Immature natural killer cell (primary cell): Measurements from ENCODE around the gene DUSP6. TPM values are rescaled to one million over a fixed set of nuclear protein-coding genes. Genes with fewer than 3 reads are reported as not detected.

Source experiments
- DNase-seq, 3 donors: peaks; one replicate each; pipeline ENCODE4 v3.0.0; 2022; ENCODE audit warnings: mixed read lengths in 1 of 3
- H3K27ac Mint-ChIP-seq, 6 donors: one replicate each; pipeline ENCODE4 v1.8.0; 2020; ENCODE audit warnings: mixed read lengths in 6 of 6, mild to moderate bottlenecking in 5 of 6, inconsistent platforms in 4 of 6, moderate library complexity in 3 of 6
- H3K27me3 Mint-ChIP-seq, 3 donors: one replicate each; pipeline ENCODE4 v1.8.0; 2020 to 2021; ENCODE audit warnings: low read depth in 3 of 3, mild to moderate bottlenecking in 3 of 3, mixed read lengths in 3 of 3, moderate library complexity in 3 of 3, inconsistent platforms in 1 of 3
- H3K36me3 Mint-ChIP-seq, 3 donors: one replicate each; pipeline ENCODE4 v1.8.0; 2020; ENCODE audit warnings: mixed read lengths in 3 of 3, inconsistent platforms in 2 of 3, mild to moderate bottlenecking in 2 of 3
- H3K4me1 Mint-ChIP-seq, 2 donors: one replicate each; pipeline ENCODE4 v1.8.0; 2020; ENCODE audit warnings: inconsistent platforms in 2 of 2, mild to moderate bottlenecking in 2 of 2, mixed read lengths in 2 of 2, moderate library complexity in 1 of 2
- H3K4me3 Mint-ChIP-seq, 5 donors: one replicate each; pipeline ENCODE4 v1.8.0; 2020; ENCODE audit warnings: mild to moderate bottlenecking in 5 of 5, mixed read lengths in 5 of 5, inconsistent platforms in 3 of 5, moderate library complexity in 3 of 5
- H3K9me3 Mint-ChIP-seq, 6 donors: one replicate each; pipeline ENCODE4 v1.8.0; 2020; ENCODE audit warnings: mild to moderate bottlenecking in 6 of 6, mixed read lengths in 6 of 6, inconsistent platforms in 4 of 6, moderate library complexity in 3 of 6
- polyA plus RNA-seq, 3 donors: library from polyadenylated mRNA; unstranded; fragments of 300-500 nt; fragmentation: Illumina TruSeq; gene quantifications; one replicate each; pipeline ENCODE4 v1.2.3, GENCODE V29; 2021

Gene DUSP6
- polyA plus RNA-seq, 3 donors from 2014 or later, result 18.9 to 37.6 (median 27.1) TPM

DNA sequence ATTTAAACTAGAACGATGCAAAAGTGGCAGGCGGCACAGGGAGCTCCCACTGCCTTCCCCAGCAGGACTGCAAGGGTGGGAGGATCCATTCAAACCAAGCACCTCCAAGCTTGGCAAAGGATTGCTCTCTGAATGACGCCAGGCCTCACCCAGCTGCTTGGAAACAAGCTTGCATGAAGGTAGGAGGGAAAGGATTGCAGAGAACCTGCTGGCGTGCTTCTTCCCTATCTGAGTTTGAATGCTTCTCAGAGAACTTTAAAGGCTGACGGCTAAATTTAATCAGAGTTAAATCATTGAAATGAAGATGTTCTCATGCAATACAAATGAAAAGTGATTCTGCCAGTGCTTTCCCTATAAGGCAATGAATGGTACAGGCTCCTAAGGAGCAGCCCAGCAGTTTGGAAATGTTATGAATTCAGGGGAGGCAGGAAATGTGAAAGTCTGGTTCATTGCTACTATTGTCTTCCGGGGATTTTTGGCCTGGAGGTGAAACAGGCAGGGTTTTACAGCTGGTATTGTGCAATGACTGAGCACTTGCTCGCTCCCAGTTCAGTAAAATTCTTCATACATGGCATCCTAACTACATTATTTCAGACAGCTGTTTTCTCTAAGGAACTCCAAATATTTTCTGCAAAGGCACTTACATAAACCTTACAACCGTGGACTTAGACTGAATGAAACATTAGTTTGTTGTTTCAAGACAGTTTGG is 31.9 kb upstream of the DUSP6 start:
- Mint-ChIP-seq H3K27me3 (peaks cover 2 to 6% (median 3%) of the 10 kb centered on the region in 3 donors), H3K4me3 (no peak overlapping the region), H3K36me3 (no peaks in the 10 kb centered on the region), H3K9me3 (no peaks in the 10 kb centered on the region), H3K27ac (no peak overlapping the region), H3K4me1 (peaks cover 0 to 2% of the 10 kb centered on the region in 2 donors)
- DNase-seq, result no peak

DNA sequence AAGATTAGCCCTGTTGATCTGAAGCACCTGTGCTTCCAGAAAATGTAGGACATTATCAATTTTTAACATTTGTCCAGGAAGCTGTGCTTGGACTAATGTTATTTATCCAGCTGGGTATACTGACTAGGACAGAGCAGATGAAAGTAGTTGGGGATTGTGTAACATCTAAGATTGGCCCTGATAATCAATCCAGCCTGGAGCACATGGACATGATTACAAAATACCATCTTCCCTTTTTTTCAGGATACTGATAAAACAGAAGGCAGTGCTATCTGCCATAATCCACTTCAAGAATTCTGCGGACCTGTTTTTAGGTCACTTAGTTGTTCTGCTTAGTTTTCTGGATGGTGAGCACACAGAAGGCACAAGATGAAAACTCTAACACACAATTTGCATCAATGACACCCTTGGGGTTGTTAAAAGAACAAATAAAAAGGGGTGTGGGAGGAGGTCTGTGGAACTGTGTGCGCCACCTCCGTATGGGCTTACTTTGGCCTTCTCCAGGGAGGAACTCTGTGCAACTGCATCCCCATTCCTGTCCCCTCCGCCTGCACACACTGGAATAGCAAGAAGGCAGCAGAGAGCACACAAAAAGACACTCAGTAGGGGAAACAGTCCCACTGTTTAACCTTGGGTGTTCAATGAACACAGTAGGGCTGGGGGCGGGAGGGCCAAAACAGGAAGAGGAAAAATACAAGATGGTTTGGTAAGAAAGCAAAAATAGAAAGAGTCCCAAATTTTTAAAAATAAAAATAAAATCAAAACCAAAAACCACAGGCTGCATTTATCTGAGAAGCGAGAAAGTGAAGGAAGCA is 31.1 kb upstream of the DUSP6 start:
- peaks cover 0 to 2% of the 10 kb centered on the region in 2 donors for H3K4me1 Mint-ChIP-seq
- H3K36me3 Mint-ChIP-seq, result no peaks in the 10 kb centered on the region

DNA sequence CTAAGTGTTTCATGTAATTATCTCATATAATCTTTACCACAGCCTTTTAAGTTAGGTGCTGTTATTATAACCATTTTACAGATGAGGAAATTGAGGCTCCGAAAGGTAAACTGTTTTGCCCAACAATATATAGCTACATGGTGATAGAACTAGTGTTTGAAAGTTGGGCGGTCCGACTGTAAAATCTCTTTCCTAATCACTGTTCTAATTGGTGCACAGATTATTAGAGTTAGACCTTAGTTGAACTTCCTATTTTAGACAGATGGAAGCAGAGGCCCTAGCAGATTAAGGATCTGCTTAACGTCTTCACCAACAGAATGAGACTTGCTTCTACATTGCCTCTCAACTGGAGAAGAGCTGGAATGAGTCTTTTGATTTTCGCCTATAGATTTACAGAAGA is 30.0 kb upstream of the DUSP6 start:
- DNase-seq, result no peak
- Mint-ChIP-seq H3K36me3 (peaks cover 0 to 5% (median 0%) of the 10 kb centered on the region in 3 donors), H3K9me3 (no peaks in the 10 kb centered on the region), H3K27ac (no peak overlapping the region), H3K4me1 (peaks cover 0 to 2% of the 10 kb centered on the region in 2 donors), H3K4me3 (no peak overlapping the region), H3K27me3 (peaks cover 3 to 6% (median 5%) of the 10 kb centered on the region in 3 donors)

More for the DNA sequence above, 31.1 kb upstream of the DUSP6 start:
- DNase-seq, result no peak
- no peak overlapping the region for H3K27ac Mint-ChIP-seq
- peaks cover 2 to 6% (median 3%) of the 10 kb centered on the region in 3 donors for H3K27me3 Mint-ChIP-seq
- no peak overlapping the region for H3K4me3 Mint-ChIP-seq
- H3K9me3 Mint-ChIP-seq, result no peaks in the 10 kb centered on the region

DNA sequence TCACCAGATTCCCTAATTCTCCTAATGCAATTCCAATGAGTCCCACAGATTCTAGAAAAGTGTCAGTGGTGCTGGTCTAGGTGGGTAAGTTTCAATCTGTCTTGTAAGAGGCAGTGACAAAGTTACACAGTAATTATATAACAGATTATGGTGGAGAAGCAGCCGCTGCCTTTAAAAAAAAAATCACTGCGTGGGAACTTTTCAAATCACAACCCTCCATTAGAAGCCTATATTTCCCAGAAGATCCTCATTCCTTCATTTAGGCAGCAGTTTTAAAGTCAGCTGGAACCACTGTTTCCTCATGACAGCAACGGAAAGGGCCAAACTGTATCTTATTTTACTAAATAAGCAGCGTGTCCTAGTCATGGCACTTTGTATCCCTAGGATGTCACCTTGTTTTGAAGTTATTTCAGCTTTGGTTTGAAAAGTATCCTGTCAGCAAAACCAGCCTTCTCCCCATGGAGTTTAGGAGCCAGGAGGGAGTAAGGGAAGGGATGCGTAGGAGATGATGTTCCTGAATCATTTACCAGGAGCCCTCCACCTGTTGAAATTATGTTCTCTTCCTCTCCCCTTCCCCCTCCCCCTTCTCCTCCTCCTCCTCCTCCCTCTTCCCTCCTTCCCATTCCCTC is 27.7 kb upstream of the DUSP6 start:
- H3K4me1 Mint-ChIP-seq, result peaks cover 20 to 21% of the 10 kb centered on the region in 2 donors

DNA sequence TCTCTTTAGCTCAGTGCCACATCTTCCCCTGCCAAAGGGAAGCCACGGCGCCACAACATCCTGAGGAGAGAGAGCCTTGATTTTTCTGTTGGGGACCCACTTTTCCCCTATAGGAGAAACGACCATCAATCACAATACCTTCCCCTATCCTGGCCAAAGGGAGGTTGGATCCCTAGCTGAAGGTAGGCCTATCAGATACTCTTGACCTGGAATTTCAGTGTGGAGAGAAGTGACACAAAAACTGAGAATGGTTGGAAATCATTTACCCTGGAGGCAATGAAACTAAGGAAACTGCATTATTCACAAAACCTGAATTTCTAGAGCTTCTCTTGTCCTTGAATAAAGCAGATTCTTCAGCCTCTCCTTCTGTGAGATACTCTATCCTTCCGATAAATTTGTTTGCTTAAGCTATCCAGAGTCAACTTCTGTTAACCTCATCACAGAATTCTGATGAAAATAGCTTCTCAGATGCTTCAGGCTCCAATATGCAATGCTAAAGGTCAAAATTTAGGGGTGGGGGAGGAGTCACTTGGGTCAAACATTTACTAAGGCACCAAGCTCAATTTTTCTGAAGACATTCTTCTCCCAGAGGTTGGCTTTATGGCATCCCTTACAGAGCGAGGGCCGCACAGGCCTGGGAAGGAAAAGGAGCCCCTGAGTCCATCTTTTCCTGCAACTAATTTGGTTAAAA is 27.0 kb upstream of the DUSP6 start:
- DNase-seq, result no peak
- H3K9me3 Mint-ChIP-seq, result no peaks in the 10 kb centered on the region
- peaks cover 3 to 4% (median 3%) of the 10 kb centered on the region in 3 donors for H3K27me3 Mint-ChIP-seq
- peaks cover 0 to 5% (median 0%) of the 10 kb centered on the region in 3 donors for H3K36me3 Mint-ChIP-seq
- no peak overlapping the region for H3K4me3 Mint-ChIP-seq
- H3K27ac Mint-ChIP-seq, result no peak overlapping the region
- H3K4me1 Mint-ChIP-seq, result peaks cover 20 to 21% of the 10 kb centered on the region in 2 donors

More for the DNA sequence above, 27.7 kb upstream of the DUSP6 start:
- H3K36me3 Mint-ChIP-seq, result peaks cover 0 to 5% (median 0%) of the 10 kb centered on the region in 3 donors
- no peaks in the 10 kb centered on the region for H3K9me3 Mint-ChIP-seq
- no peak for DNase-seq
- H3K4me3 Mint-ChIP-seq, result no peak overlapping the region
- peaks cover 3 to 5% (median 3%) of the 10 kb centered on the region in 3 donors for H3K27me3 Mint-ChIP-seq
- H3K27ac Mint-ChIP-seq, result no peak overlapping the region

DNA sequence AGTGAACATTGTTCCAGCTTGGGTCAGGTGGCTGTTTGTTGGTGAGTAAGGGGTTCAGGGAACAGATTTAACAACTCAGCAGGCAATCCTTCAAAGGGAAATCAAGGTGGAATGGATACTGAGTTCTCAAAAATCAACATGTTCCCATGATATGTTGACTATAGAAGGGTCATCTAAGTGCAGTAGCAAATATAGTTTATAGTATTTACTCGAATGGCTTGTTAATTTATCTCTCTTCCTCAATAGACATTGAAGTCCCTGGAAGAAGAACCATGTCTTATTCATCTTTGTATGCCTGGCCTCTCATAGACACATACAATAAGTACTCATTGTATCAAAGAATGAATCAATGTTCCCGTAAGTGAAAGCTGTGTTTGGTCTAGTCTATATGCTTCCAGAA is 24.5 kb upstream of the DUSP6 start:
- H3K4me3 Mint-ChIP-seq, result peak overlapping the region in 1 of 5 donors; percentile 29
- H3K27ac Mint-ChIP-seq, result peak overlapping the region in 4 of 6 donors; percentile 69 to 87 (median 78)

DNA sequence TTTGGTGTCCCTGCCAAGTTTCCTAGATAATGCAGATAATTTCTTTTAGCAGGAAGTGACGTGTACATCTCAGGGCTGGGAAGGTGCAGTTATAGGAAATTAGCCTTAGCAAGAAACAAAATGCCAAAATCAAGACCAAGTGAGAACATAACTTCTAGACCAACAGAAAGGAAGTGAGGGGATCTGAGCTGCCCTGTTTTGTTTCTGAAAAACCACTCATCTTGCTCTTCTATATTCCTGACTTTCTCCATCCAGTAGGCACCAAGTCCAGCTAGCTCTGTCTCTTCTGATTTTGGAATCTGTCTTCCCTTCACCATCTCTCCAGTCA is 23.9 kb upstream of the DUSP6 start:
- H3K27me3 Mint-ChIP-seq, result peaks cover under 1 to 3% (median 2%) of the 10 kb centered on the region in 3 donors
- DNase-seq, result no peak
- no peaks in the 10 kb centered on the region for H3K9me3 Mint-ChIP-seq
- H3K4me1 Mint-ChIP-seq, result peaks cover 18 to 21% of the 10 kb centered on the region in 2 donors
- H3K36me3 Mint-ChIP-seq, result peaks cover 0 to 5% (median 0%) of the 10 kb centered on the region in 3 donors
- peak overlapping the region; percentile 22 to 87 (median 75) for H3K27ac Mint-ChIP-seq
- peak overlapping the region; percentile 4 to 63 (median 31) for H3K4me3 Mint-ChIP-seq

More for the DNA sequence above, 24.5 kb upstream of the DUSP6 start:
- Mint-ChIP-seq H3K36me3 (peaks cover 0 to 5% (median 0%) of the 10 kb centered on the region in 3 donors), H3K27me3 (peaks cover 0 to 3% (median 2%) of the 10 kb centered on the region in 3 donors), H3K4me1 (peaks cover 18 to 21% of the 10 kb centered on the region in 2 donors), H3K9me3 (no peaks in the 10 kb centered on the region)
- DNase-seq, result no peak

DNA sequence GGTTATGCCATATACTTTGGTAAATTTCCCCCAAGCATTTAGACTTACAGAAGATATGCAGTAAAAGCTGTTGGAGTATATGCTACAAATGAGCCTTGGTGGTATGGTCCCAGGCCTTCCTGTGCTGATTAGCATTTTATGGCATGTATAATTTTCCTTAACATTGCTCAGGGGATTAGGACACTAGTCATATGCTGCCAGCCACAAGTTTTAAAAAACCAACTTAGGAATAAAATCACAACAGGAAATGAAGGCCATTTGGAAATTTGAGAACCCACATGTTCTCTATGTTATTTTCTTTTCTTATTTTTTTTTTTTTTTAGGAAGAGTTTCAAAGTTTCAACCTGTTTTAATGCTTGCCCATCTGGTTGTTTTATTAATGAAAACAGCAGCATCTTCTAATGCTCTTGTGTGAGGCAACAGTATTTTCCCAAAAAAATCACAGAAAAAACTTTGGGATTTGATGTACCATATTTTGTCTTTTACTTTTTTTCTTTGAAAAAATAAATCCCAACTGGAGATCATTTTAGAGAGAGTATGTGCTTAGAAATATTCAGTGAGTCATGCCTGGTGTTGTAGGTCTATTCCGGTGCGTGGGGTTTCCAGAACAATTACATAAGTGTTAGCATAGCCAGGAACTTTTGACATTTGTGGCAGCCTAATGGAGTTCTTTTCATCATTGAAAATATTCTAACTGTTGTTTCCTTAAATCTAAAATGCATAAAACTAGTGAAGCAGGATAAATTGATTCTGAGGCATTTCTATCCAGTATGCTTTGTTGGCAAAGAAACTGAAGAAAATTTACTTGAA is 21.7 kb upstream of the DUSP6 start:
- Mint-ChIP-seq H3K36me3 (peaks cover 0 to 5% (median 3%) of the 10 kb centered on the region in 3 donors), H3K4me1 (peaks cover 21 to 33% of the 10 kb centered on the region in 2 donors), H3K27ac (no peak overlapping the region), H3K4me3 (no peak overlapping the region), H3K9me3 (no peaks in the 10 kb centered on the region), H3K27me3 (peaks cover 2 to 3% (median 3%) of the 10 kb centered on the region in 3 donors)
- no peak for DNase-seq

DNA sequence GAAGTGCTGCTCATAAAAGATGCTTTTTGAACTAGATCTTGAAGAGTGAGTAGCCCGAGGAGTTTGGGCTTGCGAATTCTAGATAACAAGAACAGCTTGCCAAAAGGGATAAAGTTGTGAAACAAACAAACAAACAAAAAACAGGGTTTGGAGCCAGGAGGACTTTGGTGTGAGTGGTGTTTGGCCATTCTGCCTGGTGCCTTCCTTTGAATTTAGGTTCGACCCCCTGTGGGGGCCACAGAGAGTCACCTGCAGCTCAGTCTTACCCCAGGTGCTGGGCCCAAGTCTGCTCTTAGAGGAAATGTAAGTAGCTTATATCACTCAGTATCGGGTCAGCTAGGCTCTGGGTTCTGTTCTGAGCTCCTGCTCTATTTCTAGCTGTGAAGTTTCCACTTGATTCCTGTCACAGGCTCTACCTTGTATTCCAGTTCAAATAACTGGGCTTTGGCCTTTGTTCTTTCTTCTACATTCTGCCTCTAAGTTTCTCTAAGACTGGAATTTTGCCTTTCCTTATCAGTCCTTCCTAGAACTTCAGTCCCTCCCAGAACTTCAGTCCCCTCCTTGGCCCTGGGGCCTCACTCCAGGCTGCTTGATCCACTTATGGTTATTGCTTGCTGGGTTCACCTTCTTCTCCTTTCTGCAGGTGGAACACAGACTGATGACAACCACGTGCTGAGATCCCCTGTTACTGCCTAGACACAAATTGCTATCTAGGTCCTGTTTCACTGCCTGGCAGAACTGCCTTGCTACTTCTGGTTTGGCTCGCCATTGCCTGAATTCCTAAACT is 20.5 kb upstream of the DUSP6 start:
- Mint-ChIP-seq H3K4me1 (peaks cover 21 to 33% of the 10 kb centered on the region in 2 donors), H3K4me3 (no peak overlapping the region), H3K27me3 (peaks cover 0 to 3% (median 2%) of the 10 kb centered on the region in 3 donors), H3K27ac (peak overlapping the region in 1 of 6 donors; percentile 42), H3K36me3 (peaks cover 0 to 8% (median 3%) of the 10 kb centered on the region in 3 donors), H3K9me3 (no peaks in the 10 kb centered on the region)
- DNase-seq, result no peak

DNA sequence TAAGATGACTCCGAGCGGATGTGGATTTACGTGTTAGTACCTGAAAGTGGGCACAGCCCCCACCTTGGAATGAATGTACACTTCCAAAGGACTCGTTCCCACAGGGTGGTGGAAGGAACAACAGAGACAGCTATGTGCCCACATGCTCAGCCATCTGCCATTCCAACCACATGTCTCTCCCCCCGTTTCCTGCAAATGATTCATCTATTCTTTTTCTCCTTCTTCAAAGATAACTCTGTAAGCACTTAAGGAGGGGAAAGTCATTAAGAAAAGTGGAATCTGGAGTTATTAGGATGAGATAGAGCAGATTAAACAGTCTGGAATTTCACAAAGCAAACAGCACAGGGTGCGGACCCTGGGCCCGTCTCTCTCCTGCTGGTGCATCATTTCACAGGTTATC is 18.5 kb upstream of the DUSP6 start:
- Mint-ChIP-seq H3K27me3 (peaks cover 0 to 3% (median 2%) of the 10 kb centered on the region in 3 donors), H3K27ac (peak overlapping the region in 1 of 6 donors; percentile 15), H3K9me3 (no peaks in the 10 kb centered on the region), H3K4me1 (peaks cover 9 to 19% of the 10 kb centered on the region in 2 donors), H3K36me3 (peaks cover 0 to 7% (median 3%) of the 10 kb centered on the region in 3 donors), H3K4me3 (no peak overlapping the region)
- no peak for DNase-seq

DNA sequence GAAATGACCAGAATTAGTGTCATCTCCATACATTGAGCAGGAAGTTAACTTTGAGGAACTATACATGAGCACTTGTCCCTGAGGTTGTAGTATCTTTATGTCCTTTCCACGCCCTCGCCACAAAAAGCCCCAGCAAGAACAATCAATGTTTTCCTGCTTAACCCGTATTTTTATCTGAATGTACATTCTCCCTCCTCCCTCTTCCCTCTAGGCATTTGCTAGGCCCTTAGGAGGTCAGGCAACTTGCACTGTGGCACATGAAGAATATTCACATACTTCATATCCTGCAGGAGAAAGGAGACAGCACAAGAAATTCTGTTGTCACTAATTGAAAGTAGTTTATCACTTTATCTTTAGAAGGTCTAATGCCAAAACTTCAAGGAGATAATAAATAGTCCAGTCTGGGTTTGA is 18.1 kb upstream of the DUSP6 start:
- peak overlapping the region in 1 of 6 donors; percentile 30 for H3K27ac Mint-ChIP-seq

DNA sequence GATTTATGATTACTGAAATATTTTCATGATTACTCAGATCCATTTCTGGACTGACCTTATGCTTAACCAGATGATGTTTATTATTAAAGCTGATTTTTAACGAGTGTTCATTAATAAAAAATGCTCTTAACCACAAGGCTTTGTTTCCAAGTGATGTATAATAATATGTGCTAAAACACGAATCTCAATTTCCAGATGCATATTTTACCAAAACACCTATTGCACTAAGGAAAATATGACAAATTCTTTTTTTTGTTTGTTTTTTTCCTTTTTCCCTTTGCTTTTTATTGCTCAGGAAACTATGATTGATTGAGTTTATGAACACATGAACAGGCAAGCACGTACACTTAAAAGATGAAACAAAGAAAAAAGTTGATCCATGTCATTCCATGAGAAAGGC is 16.9 kb upstream of the DUSP6 start:
- peaks cover 0 to 7% (median 6%) of the 10 kb centered on the region in 3 donors for H3K36me3 Mint-ChIP-seq
- peaks cover 0 to 3% (median 3%) of the 10 kb centered on the region in 3 donors for H3K27me3 Mint-ChIP-seq

More for the DNA sequence above, 18.1 kb upstream of the DUSP6 start:
- Mint-ChIP-seq H3K27me3 (peaks cover 0 to 3% (median 2%) of the 10 kb centered on the region in 3 donors), H3K36me3 (peaks cover 0 to 7% (median 3%) of the 10 kb centered on the region in 3 donors), H3K4me1 (peaks cover 5 to 15% of the 10 kb centered on the region in 2 donors), H3K4me3 (no peak overlapping the region), H3K9me3 (no peaks in the 10 kb centered on the region)
- DNase-seq, result no peak

More for the DNA sequence above, 16.9 kb upstream of the DUSP6 start:
- no peak for DNase-seq
- Mint-ChIP-seq H3K27ac (no peak overlapping the region), H3K9me3 (no peaks in the 10 kb centered on the region), H3K4me1 (peaks cover 3 to 12% of the 10 kb centered on the region in 2 donors), H3K4me3 (no peak overlapping the region)
